GM23338 (cell line): ENCODE measurements around the gene CGREF1. TPM values are rescaled to one million over a fixed set of nuclear protein-coding genes. Genes with fewer than 3 reads are reported as not detected.

Source experiments
- ATAC-seq: fragments of 200-7000 bp; cut with Tn5 transposase; 3 replicates; pipeline ENCODE4 v1.9.1; 2020
- DNase-seq: peaks from one replicate; pipeline ENCODE4 v3.0.0-alpha.2; 2015; ENCODE audit warnings: low spot score
- H2AFZ ChIP-seq: fragments of 200-600 bp; sonication (generic); 2 replicates; pipeline ENCODE4 v1.8.0; 2016; ENCODE audit warnings: antibody characterized with exemption, mild to moderate bottlenecking, moderate library complexity
- H3F3A ChIP-seq: fragments of 200-600 bp; sonication (generic); replicated peaks from 2 replicates; pipeline ENCODE4 v1.8.0; 2017; ENCODE audit warnings: antibody characterized with exemption, mixed run types, low read depth
- H3K27ac ChIP-seq: fragments of 200-600 bp; sonication (generic); 2 replicates; pipeline ENCODE4 v1.6.1; 2016; ENCODE audit warnings: low read depth
- H3K27me3 ChIP-seq: fragments of 200-600 bp; sonication (generic); 2 replicates; pipeline ENCODE4 v1.8.0; 2016; ENCODE audit warnings: mild to moderate bottlenecking, mixed run types, moderate library complexity; ENCODE audit not compliant: insufficient read depth
- H3K36me3 ChIP-seq: fragments of 200-600 bp; sonication (generic); 2 replicates; pipeline ENCODE4 v1.8.0; 2016; ENCODE audit warnings: mild to moderate bottlenecking; ENCODE audit not compliant: insufficient read depth
- H3K4me1 ChIP-seq: fragments of 200-600 bp; sonication (generic); 2 replicates; pipeline ENCODE4 v1.8.0; 2016; ENCODE audit warnings: mild to moderate bottlenecking, moderate library complexity; ENCODE audit not compliant: insufficient read depth
- H3K4me2 ChIP-seq: fragments of 200-600 bp; sonication (generic); 2 replicates; pipeline ENCODE4 v1.7.1; 2017; ENCODE audit warnings: mixed run types
- H3K4me3 ChIP-seq: fragments of 200-600 bp; sonication (generic); 2 replicates; pipeline ENCODE4 v1.6.1; 2016; ENCODE audit warnings: mixed run types
- H3K79me2 ChIP-seq: fragments of 200-600 bp; sonication (generic); replicated peaks from 2 replicates; pipeline ENCODE4 v1.8.0; 2017; ENCODE audit warnings: mild to moderate bottlenecking; ENCODE audit not compliant: insufficient read depth
- H3K9me2 ChIP-seq: fragments of 200-600 bp; sonication (generic); 2 replicates; pipeline ENCODE4 v1.8.0; 2017; ENCODE audit not compliant: insufficient read depth
- H4K20me1 ChIP-seq: fragments of 200-600 bp; sonication (generic); replicated peaks from 2 replicates; pipeline ENCODE4 v1.8.0; 2017; ENCODE audit warnings: mild to moderate bottlenecking; ENCODE audit not compliant: insufficient read depth
- H3K27ac Mint-ChIP-seq: 2 replicates; pipeline ENCODE4 v1.8.0; 2020; ENCODE audit warnings: inconsistent platforms, mild to moderate bottlenecking, moderate library complexity, mixed read lengths
- H3K27me3 Mint-ChIP-seq: 3 replicates; pipeline ENCODE4 v1.8.0; 2022; ENCODE audit warnings: low read depth, mild to moderate bottlenecking, moderate library complexity, mixed read lengths, inconsistent platforms; ENCODE audit not compliant: insufficient read depth, poor library complexity
- H3K36me3 Mint-ChIP-seq: 3 replicates; pipeline ENCODE4 v1.8.0; 2021; ENCODE audit warnings: low read depth, mild to moderate bottlenecking, inconsistent platforms, moderate library complexity, mixed read lengths
- H3K4me1 Mint-ChIP-seq: 3 replicates; pipeline ENCODE4 v1.8.0; 2020; ENCODE audit warnings: mild to moderate bottlenecking, inconsistent platforms, mixed read lengths
- H3K4me3 Mint-ChIP-seq: 3 replicates; pipeline ENCODE4 v1.8.0; 2021; ENCODE audit warnings: moderate library complexity, mild to moderate bottlenecking, inconsistent platforms, mixed read lengths
- H3K9me3 Mint-ChIP-seq: 3 replicates; pipeline ENCODE4 v1.8.0; 2020; ENCODE audit warnings: moderate library complexity, mild to moderate bottlenecking, inconsistent platforms, mixed read lengths
- CREB1 ChIP-seq: fragments of 250-450 bp; sonication (Bioruptor Pico); IDR thresholded peaks from 2 replicates; pipeline ENCODE4 v1.5.0; 2020; ENCODE audit warnings: low read depth, mild to moderate bottlenecking, moderate library complexity
- CTCF ChIP-seq, 2 experiments: fragments of 200-600 bp in 1 of 2; sonication (generic) in 1 of 2; conservative IDR thresholded peaks; 2 replicates each; pipeline versions ENCODE4 v1.5.1 to v1.6.1; 2016 to 2017; ENCODE audit warnings: antibody characterized with exemption in 2 of 2, low read depth in 2 of 2, mild to moderate bottlenecking in 2 of 2, moderate library complexity in 1 of 2
- EZH2 ChIP-seq: fragments of 200-600 bp; sonication (generic); IDR thresholded peaks from one replicate; pipeline ENCODE4 v1.8.0; 2017; ENCODE audit warnings: antibody characterized with exemption, mild to moderate bottlenecking, low read depth; ENCODE audit not compliant: unreplicated experiment
- EZH2phosphoT487 ChIP-seq: fragments of 200-600 bp; sonication (generic); IDR thresholded peaks from one replicate; pipeline ENCODE4 v1.8.1; 2018; ENCODE audit warnings: antibody characterized with exemption; ENCODE audit not compliant: unreplicated experiment
- JUNB ChIP-seq: IDR thresholded peaks from one replicate; pipeline ENCODE4 v1.6.1; 2016; ENCODE audit warnings: antibody characterized with exemption; ENCODE audit not compliant: unreplicated experiment
- NANOG ChIP-seq: IDR thresholded peaks from 2 replicates; pipeline ENCODE4 v1.6.1; 2016; ENCODE audit warnings: antibody characterized with exemption, borderline replicate concordance
- POLR2AphosphoS5 ChIP-seq: IDR thresholded peaks from 2 replicates; pipeline ENCODE4 v1.6.1; 2016; ENCODE audit warnings: antibody characterized with exemption, low read depth
- ZNF114 ChIP-seq: fragments of 250-450 bp; sonication (Bioruptor Pico); IDR thresholded peaks from 2 replicates; pipeline ENCODE4 v1.5.0; 2020; ENCODE audit warnings: mild to moderate bottlenecking, moderate library complexity
- ZNF331 ChIP-seq: fragments of 250-450 bp; sonication (Bioruptor Pico); IDR thresholded peaks from 2 replicates; pipeline ENCODE4 v1.5.0; 2020; ENCODE audit warnings: low read depth, mild to moderate bottlenecking, moderate library complexity
- ZNF462 ChIP-seq: fragments of 250-450 bp; sonication (Bioruptor Pico); IDR thresholded peaks from 2 replicates; pipeline ENCODE4 v1.5.0; 2020; ENCODE audit warnings: mild to moderate bottlenecking, moderate library complexity
- polyA plus RNA-seq: library from polyadenylated mRNA; unstranded; fragments of >200 nt; fragmentation: Nextera tagmentation; extraction: Ambion mirVana; gene quantifications from 2 replicates; pipeline ENCODE4 v1.2.1, GENCODE V29; 2016
- total RNA-seq: library from RNA; depleted of rRNA; stranded (reverse); fragments of >200 nt; shearing (Covaris generic); gene quantifications from 2 replicates; pipeline ENCODE4 v1.2.3, GENCODE V29; 2014
- TF ChIP-seq, protein P1 (sequence below): IDR thresholded peaks from one replicate; pipeline ENCODE4 v1.6.1; 2018; ENCODE audit warnings: antibody characterized with exemption; ENCODE audit not compliant: unreplicated experiment

CGREF1 gene
- total and polyA plus RNA-seq, 2 experiments from 2014 or later = 4.1 to 4.5 TPM

GRCh38 chr2:27143285-27143684 lies 24.4 kb upstream of the CGREF1 start:
- Mint-ChIP-seq H3K4me1 (no peaks in the 10 kb centered on the region), H3K27me3 (peaks cover 7% of the 10 kb centered on the region), H3K36me3 (no peaks in the 10 kb centered on the region), H3K9me3 (no peaks in the 10 kb centered on the region), H3K4me3 (no peak overlapping the region), H3K27ac (no peak overlapping the region)
- ATAC-seq (no peak), DNase-seq (no peak)
- TF ChIP-seq EZH2 (no peak), ZNF331 (no peak)
- Histone ChIP-seq H3K4me1 (no peaks in the 10 kb centered on the region), H3K4me2 (no peak overlapping the region), H3K9me2 (no peaks in the 10 kb centered on the region), H4K20me1 (no peaks in the 10 kb centered on the region), H3F3A (no peaks in the 10 kb centered on the region), H3K36me3 (no peaks in the 10 kb centered on the region), H2AFZ (no peak overlapping the region), H3K27me3 (no peaks in the 10 kb centered on the region), H3K4me3 (no peak overlapping the region), H3K79me2 (no peaks in the 10 kb centered on the region), H3K27ac (no peak overlapping the region)

GRCh38 chr2:27139310-27139709 lies 20.4 kb upstream of the CGREF1 start, which contains the start of gene PRR30:
TSS of gene PRR30 (minus strand) at chr2:27139410. CDS start at chr2:27138329, 1,081 bp downstream.
- Mint-ChIP-seq H3K4me1 (no peaks in the 10 kb centered on the region), H3K9me3 (no peaks in the 10 kb centered on the region), H3K27me3 (peaks cover 8% of the 10 kb centered on the region), H3K4me3 (no peak within 1 kb of the TSS), H3K36me3 (no peaks in the 10 kb centered on the region), H3K27ac (no peak within 1 kb of the TSS)
- H3K4me3 ChIP-seq = no peak within 1 kb of the TSS
- no peaks in the 10 kb centered on the region for H3K79me2 ChIP-seq
- peak within 1 kb of the TSS; percentile 56; the same call in 1 of the 2 replicates for H2AFZ ChIP-seq
- H4K20me1 ChIP-seq = no peaks in the 10 kb centered on the region
- ATAC-seq = no peak
- no peaks in the 10 kb centered on the region for H3K27me3 ChIP-seq
- no peaks in the 10 kb centered on the region for H3K36me3 ChIP-seq
- H3K27ac ChIP-seq = no peak within 1 kb of the TSS
- TF ChIP-seq CTCF (conservative IDR thresholded peaks at IDR 0.05; ENCODE audit: low read depth in 2 of 2) (no peak), EZH2phosphoT487 (no peak), CREB1 (no peak), NANOG (no peak), ZNF114 (no peak), ZNF462 (CRISPR knock-in tag) (no peak), POLR2AphosphoS5 (no peak), JUNB (no peak)
- TF ChIP-seq, protein P1, sequence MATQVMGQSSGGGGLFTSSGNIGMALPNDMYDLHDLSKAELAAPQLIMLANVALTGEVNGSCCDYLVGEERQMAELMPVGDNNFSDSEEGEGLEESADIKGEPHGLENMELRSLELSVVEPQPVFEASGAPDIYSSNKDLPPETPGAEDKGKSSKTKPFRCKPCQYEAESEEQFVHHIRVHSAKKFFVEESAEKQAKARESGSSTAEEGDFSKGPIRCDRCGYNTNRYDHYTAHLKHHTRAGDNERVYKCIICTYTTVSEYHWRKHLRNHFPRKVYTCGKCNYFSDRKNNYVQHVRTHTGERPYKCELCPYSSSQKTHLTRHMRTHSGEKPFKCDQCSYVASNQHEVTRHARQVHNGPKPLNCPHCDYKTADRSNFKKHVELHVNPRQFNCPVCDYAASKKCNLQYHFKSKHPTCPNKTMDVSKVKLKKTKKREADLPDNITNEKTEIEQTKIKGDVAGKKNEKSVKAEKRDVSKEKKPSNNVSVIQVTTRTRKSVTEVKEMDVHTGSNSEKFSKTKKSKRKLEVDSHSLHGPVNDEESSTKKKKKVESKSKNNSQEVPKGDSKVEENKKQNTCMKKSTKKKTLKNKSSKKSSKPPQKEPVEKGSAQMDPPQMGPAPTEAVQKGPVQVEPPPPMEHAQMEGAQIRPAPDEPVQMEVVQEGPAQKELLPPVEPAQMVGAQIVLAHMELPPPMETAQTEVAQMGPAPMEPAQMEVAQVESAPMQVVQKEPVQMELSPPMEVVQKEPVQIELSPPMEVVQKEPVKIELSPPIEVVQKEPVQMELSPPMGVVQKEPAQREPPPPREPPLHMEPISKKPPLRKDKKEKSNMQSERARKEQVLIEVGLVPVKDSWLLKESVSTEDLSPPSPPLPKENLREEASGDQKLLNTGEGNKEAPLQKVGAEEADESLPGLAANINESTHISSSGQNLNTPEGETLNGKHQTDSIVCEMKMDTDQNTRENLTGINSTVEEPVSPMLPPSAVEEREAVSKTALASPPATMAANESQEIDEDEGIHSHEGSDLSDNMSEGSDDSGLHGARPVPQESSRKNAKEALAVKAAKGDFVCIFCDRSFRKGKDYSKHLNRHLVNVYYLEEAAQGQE = no peak
- H3K4me1 ChIP-seq = no peaks in the 10 kb centered on the region
- DNase-seq = no peak
- no peaks in the 10 kb centered on the region; the same call in 1 of the 2 replicates for H3F3A ChIP-seq
- H3K4me2 ChIP-seq = no peak within 1 kb of the TSS
- no peaks in the 10 kb centered on the region for H3K9me2 ChIP-seq
